Natural killer cell (primary cell): ENCODE data around the gene KRAS. TPM values are rescaled to one million over a fixed set of nuclear protein-coding genes. Genes with fewer than 3 reads are reported as not detected.

Experiments
- ATAC-seq, 3 donors: fragments of 150-1000 bp in 2 of 3; fragments of 200-7000 bp in 1 of 3; cut with Tn5 transposase; 1 replicate in 1 of 3; 2 replicates in 2 of 3; pipeline ENCODE4 v1.10.0; 2021; ENCODE audit warnings: mild to moderate bottlenecking in 2 of 3, moderate library complexity in 2 of 3
- DNase-seq, 2 donors: peaks; one replicate each; pipeline versions ENCODE4 v3.0.0 to v3.0.0-alpha.2; 2013 to 2021; ENCODE audit warnings: mixed read lengths in 1 of 2
- H3K27ac ChIP-seq: one replicate; pipeline ENCODE4 v1.5.1; 2013; ENCODE audit warnings: mild to moderate bottlenecking, low read length
- H3K27me3 ChIP-seq: one replicate; pipeline ENCODE4 v1.6.1; 2013; ENCODE audit warnings: low read length; ENCODE audit not compliant: control insufficient read depth, insufficient read depth
- H3K36me3 ChIP-seq: one replicate; pipeline ENCODE4 v1.6.1; 2013; ENCODE audit warnings: low read length; ENCODE audit not compliant: control insufficient read depth, insufficient read depth
- H3K4me1 ChIP-seq: one replicate; pipeline ENCODE4 v1.6.1; 2013; ENCODE audit warnings: low read length; ENCODE audit not compliant: control insufficient read depth, insufficient read depth
- H3K4me3 ChIP-seq: one replicate; pipeline ENCODE4 v1.5.1; 2013; ENCODE audit warnings: low read length
- H3K9me3 ChIP-seq: one replicate; pipeline ENCODE4 v1.6.1; 2013; ENCODE audit warnings: low read length; ENCODE audit not compliant: control insufficient read depth, insufficient read depth
- H3K27ac Mint-ChIP-seq, 2 donors: one replicate each; pipeline ENCODE4 v1.8.0; 2022; ENCODE audit warnings: mild to moderate bottlenecking in 2 of 2, mixed read lengths in 2 of 2, moderate library complexity in 1 of 2
- H3K27me3 Mint-ChIP-seq, 2 donors: one replicate each; pipeline ENCODE4 v1.8.0; 2022; ENCODE audit warnings: low read depth in 2 of 2, mixed read lengths in 2 of 2
- H3K36me3 Mint-ChIP-seq: one replicate; pipeline ENCODE4 v1.8.0; 2022; ENCODE audit warnings: mixed read lengths
- H3K4me1 Mint-ChIP-seq, 2 donors: one replicate each; pipeline ENCODE4 v1.8.0; 2022; ENCODE audit warnings: mixed read lengths in 2 of 2
- H3K4me3 Mint-ChIP-seq: one replicate; pipeline ENCODE4 v1.8.0; 2022; ENCODE audit warnings: mild to moderate bottlenecking, moderate library complexity, mixed read lengths
- H3K9me3 Mint-ChIP-seq, 2 donors: one replicate each; pipeline ENCODE4 v1.8.0; 2022; ENCODE audit warnings: mixed read lengths in 2 of 2
- CTCF ChIP-seq: fragments of 200-600 bp; IDR thresholded peaks from one replicate; pipeline ENCODE4 v1.8.0; 2022; ENCODE audit warnings: antibody characterized with exemption
- WGBS: methylation state at CpG from one replicate; pipeline ENCODE4 v1.1.7; 2013; ENCODE audit warnings: missing lambda C conversion rate; ENCODE audit not compliant: insufficient coverage; 5-methylcytosine and 5-hydroxymethylcytosine counted together
- intact Hi-C: fragments of 100-400 bp; cut with micrococcal nuclease; formaldehyde crosslinking; loops from one replicate; pipeline ENCODE4 v1.14.2; 2022
- total RNA-seq, 4 donors: library from RNA; stranded (reverse); fragments of 120-200 nt in 1 of 4; gene quantifications; one replicate each; pipeline versions ENCODE4 v1.2.3 to v1.2.4, GENCODE V29; 2013 to 2022

The KRAS gene
- total RNA-seq, 3 donors from 2014 or later (not counting 1 experiment from before 2014, with no cell fraction given), result 33.3 to 39.6 (median 35.7) TPM

GRCh38 chr12:25207846-25208245, 42.9 kb downstream of the KRAS start:
- Histone ChIP-seq H3K4me1 (no peaks in the 10 kb centered on the region), H3K4me3 (no peak overlapping the region), H3K9me3 (no peaks in the 10 kb centered on the region), H3K27me3 (no peaks in the 10 kb centered on the region), H3K36me3 (peaks cover 40% of the 10 kb centered on the region), H3K27ac (no peak overlapping the region)
- no peaks in the 10 kb centered on the region for H3K4me1 Mint-ChIP-seq
- no peak overlapping the region for H3K4me3 Mint-ChIP-seq
- ATAC-seq (no peak), DNase-seq (no peak)
- H3K27ac Mint-ChIP-seq, result peak overlapping the region in 1 of 2 donors; percentile 8
- no peaks in the 10 kb centered on the region for H3K9me3 Mint-ChIP-seq
- WGBS, result no CpG with 5 or more reads among the region's 1 CpG
- no peaks in the 10 kb centered on the region for H3K36me3 Mint-ChIP-seq
- H3K27me3 Mint-ChIP-seq, result no peaks in the 10 kb centered on the region
- intact Hi-C loops, result no loop called here
- no peak for TF ChIP-seq CTCF

GRCh38 chr12:25207411-25207810, 43.3 kb downstream of the KRAS start:
- no peaks in the 10 kb centered on the region for H3K9me3 ChIP-seq
- TF ChIP-seq CTCF, result no peak
- Mint-ChIP-seq H3K27me3 (no peaks in the 10 kb centered on the region), H3K9me3 (no peaks in the 10 kb centered on the region), H3K27ac (peak overlapping the region in 1 of 2 donors; percentile 8), H3K4me1 (peaks cover 0 to under 1% of the 10 kb centered on the region in 2 donors), H3K4me3 (no peak overlapping the region), H3K36me3 (no peaks in the 10 kb centered on the region)
- DNase-seq (no peak), ATAC-seq (no peak)
- H3K27me3 ChIP-seq, result no peaks in the 10 kb centered on the region
- 95% methylated on average over 6 of the region's 6 CpGs for WGBS
- intact Hi-C loops, result no loop called here
- no peaks in the 10 kb centered on the region for H3K4me1 ChIP-seq
- H3K4me3 ChIP-seq, result no peak overlapping the region
- no peak overlapping the region for H3K27ac ChIP-seq
- peaks cover 40% of the 10 kb centered on the region for H3K36me3 ChIP-seq

- H3K4me3 Mint-ChIP-seq, result no peak overlapping the region
- no peaks in the 10 kb centered on the region for H3K27me3 ChIP-seq
- no peaks in the 10 kb centered on the region for H3K4me1 ChIP-seq
- H3K27me3 Mint-ChIP-seq, result no peaks in the 10 kb centered on the region
- no peaks in the 10 kb centered on the region for H3K9me3 Mint-ChIP-seq
- peaks cover 13% of the 10 kb centered on the region for H3K36me3 ChIP-seq
- DNase-seq, result no peak
- no peak for ATAC-seq
- H3K9me3 ChIP-seq, result no peaks in the 10 kb centered on the region
- 96% methylated on average over 2 of the region's 2 CpGs for WGBS
- TF ChIP-seq CTCF, result no peak
- H3K27ac ChIP-seq, result no peak overlapping the region
- peaks cover 5 to 12% of the 10 kb centered on the region in 2 donors for H3K4me1 Mint-ChIP-seq
- H3K4me3 ChIP-seq, result no peak overlapping the region
- no peaks in the 10 kb centered on the region for H3K36me3 Mint-ChIP-seq
- peak overlapping the region in 1 of 2 donors; percentile 51 for H3K27ac Mint-ChIP-seq
- intact Hi-C loops, result no loop called here
These were observed 48.6 kb downstream of the KRAS start for GRCh38 chr12:25202137-25202536.

GRCh38 chr12:25200703-25201102, 50.0 kb downstream of the KRAS start:
- Histone ChIP-seq H3K27me3 (no peaks in the 10 kb centered on the region), H3K4me3 (no peak overlapping the region), H3K27ac (no peak overlapping the region), H3K4me1 (no peaks in the 10 kb centered on the region), H3K9me3 (no peaks in the 10 kb centered on the region), H3K36me3 (peaks cover 8% of the 10 kb centered on the region)
- Mint-ChIP-seq H3K4me1 (peaks cover 10 to 19% of the 10 kb centered on the region in 2 donors), H3K9me3 (no peaks in the 10 kb centered on the region), H3K4me3 (no peak overlapping the region), H3K27me3 (no peaks in the 10 kb centered on the region), H3K36me3 (no peaks in the 10 kb centered on the region), H3K27ac (peak overlapping the region; percentile 11 to 64)
- no peak for DNase-seq
- WGBS, result 100% methylated on average over 1 of the region's 1 CpG
- no peak for TF ChIP-seq CTCF
- ATAC-seq, result no peak
- intact Hi-C loops, result no loop called here
